ENCODE measurements around the gene B3GAT2. TPM values are rescaled to one million over a fixed set of nuclear protein-coding genes. Genes with fewer than 3 reads are reported as not detected.

B3GAT2 gene
- polyA plus RNA-seq, result 0.01 TPM in 1 of 3 replicates, not detected in the others
- not detected for polyA plus RNA-seq (2011; ENCODE audit: low read depth)
- 0.02 TPM in 1 of 2 replicates, not detected in the other for polyA plus RNA-seq (2011; cell fraction: cytosol; rRNA removed)
- not detected in 2 replicates for polyA plus RNA-seq (2011; cell fraction: nucleus; rRNA removed)
- polyA plus RNA-seq (2012; ENCODE audit: low replicate concordance), result 0.07 and 0.47 TPM in 2 replicates
- polyA minus RNA-seq, result not detected in 3 replicates
- polyA minus RNA-seq (2011; cell fraction: cytosol; rRNA and poly(A)+ RNA removed), result not detected
- polyA minus RNA-seq (2011; cell fraction: nucleus; rRNA and poly(A)+ RNA removed), result not detected in 2 replicates

GRCh38 chr6:70956451-70957283 lies at the start of gene B3GAT2:
TSS of gene B3GAT2 (minus strand) at chr6:70957060. CDS start at chr6:70956429, 631 bp downstream.
- Histone ChIP-seq H3K36me3 (ENCODE audit: control insufficient read depth in 2 of 2, extremely low read depth in 1 of 2, insufficient read depth in 2 of 2, low read length in 2 of 2) (no peaks in the 10 kb centered on the region), H3K4me3 (ENCODE audit: control insufficient read depth in 2 of 3, extremely low read depth in 1 of 3, insufficient read depth in 2 of 3, low read depth in 1 of 3, low read length in 3 of 3) (peak within 1 kb of the TSS; percentile 13 to 55 (median 27)), H3K4me2 (ENCODE audit: control insufficient read depth, extremely low read depth, insufficient read depth, low read depth, low read length) (peak within 1 kb of the TSS; percentile 74), H3K27me3 (ENCODE audit: control insufficient read depth, extremely low read depth, insufficient read depth, low read length) (peaks cover 48% of the 10 kb centered on the region), H2AFZ (ENCODE audit: control insufficient read depth, low read length) (peak within 1 kb of the TSS; percentile 58), H3K4me1 (ENCODE audit: control insufficient read depth, extremely low read depth, insufficient read depth, low read length) (peaks cover 4% of the 10 kb centered on the region), H3K27ac (ENCODE audit: control insufficient read depth, insufficient read depth, low read length) (no peak within 1 kb of the TSS), H3K9me1 (ENCODE audit: control insufficient read depth, extremely low read depth, insufficient read depth, low read length) (no peaks in the 10 kb centered on the region), H4K20me1 (ENCODE audit: control insufficient read depth, extremely low read depth, insufficient read depth, low read length) (no peaks in the 10 kb centered on the region), H3K79me2 (ENCODE audit: control insufficient read depth, insufficient read depth, low read length) (no peaks in the 10 kb centered on the region), H3K9ac (ENCODE audit: control insufficient read depth, extremely low read depth, insufficient read depth, low read length) (no peak within 1 kb of the TSS), H3K9me3 (ENCODE audit: control insufficient read depth, low read depth, low read length) (no peaks in the 10 kb centered on the region)
- TF ChIP-seq CTCF (optimal IDR thresholded peaks at IDR 0.05 in 1 of 3, IDR thresholded peaks at IDR 0.05 in 1 of 3, conservative IDR thresholded peaks at IDR 0.05 in 1 of 3; ENCODE audit: extremely low read depth in 1 of 3, insufficient read depth in 2 of 3, low read length in 3 of 3) (no peak), EZH2 (IDR thresholded peaks at IDR 0.05; ENCODE audit: low read length) (peak; percentile 77)
- FAIRE-seq (no peak), DNase-seq (ENCODE audit: low read depth, low spot score) (no peak)
- dilution Hi-C loops (cut with MboI; ENCODE audit: extremely low pct_ligation_motif_present, low sequenced_read_pairs), result no loop called here

- no peaks in the 10 kb centered on the region for H3K9me1 ChIP-seq (ENCODE audit: control insufficient read depth, extremely low read depth, insufficient read depth, low read length)
- DNase-seq (ENCODE audit: low read depth, low spot score) (no peak), FAIRE-seq (no peak)
- dilution Hi-C loops (cut with MboI; ENCODE audit: extremely low pct_ligation_motif_present, low sequenced_read_pairs), result no loop called here
- no peak overlapping the region for H2AFZ ChIP-seq (ENCODE audit: control insufficient read depth, low read length)
- no peaks in the 10 kb centered on the region for H3K4me1 ChIP-seq (ENCODE audit: control insufficient read depth, extremely low read depth, insufficient read depth, low read length)
- no peaks in the 10 kb centered on the region for H4K20me1 ChIP-seq (ENCODE audit: control insufficient read depth, extremely low read depth, insufficient read depth, low read length)
- H3K4me2 ChIP-seq (ENCODE audit: control insufficient read depth, extremely low read depth, insufficient read depth, low read depth, low read length), result no peak overlapping the region
- H3K9me3 ChIP-seq (ENCODE audit: control insufficient read depth, low read depth, low read length), result no peaks in the 10 kb centered on the region
- no peaks in the 10 kb centered on the region for H3K36me3 ChIP-seq (ENCODE audit: control insufficient read depth in 2 of 2, extremely low read depth in 1 of 2, insufficient read depth in 2 of 2, low read length in 2 of 2)
- H3K27me3 ChIP-seq (ENCODE audit: control insufficient read depth, extremely low read depth, insufficient read depth, low read length), result no peaks in the 10 kb centered on the region
- H3K79me2 ChIP-seq (ENCODE audit: control insufficient read depth, insufficient read depth, low read length), result no peaks in the 10 kb centered on the region
- no peak overlapping the region for H3K27ac ChIP-seq (ENCODE audit: control insufficient read depth, insufficient read depth, low read length)
- H3K4me3 ChIP-seq (ENCODE audit: control insufficient read depth in 2 of 3, extremely low read depth in 1 of 3, insufficient read depth in 2 of 3, low read depth in 1 of 3, low read length in 3 of 3), result no peak overlapping the region
- no peak for TF ChIP-seq EZH2 (IDR thresholded peaks at IDR 0.05; ENCODE audit: low read length)
- no peak for TF ChIP-seq CTCF (optimal IDR thresholded peaks at IDR 0.05 in 1 of 3, IDR thresholded peaks at IDR 0.05 in 1 of 3, conservative IDR thresholded peaks at IDR 0.05 in 1 of 3; ENCODE audit: extremely low read depth in 1 of 3, insufficient read depth in 2 of 3, low read length in 3 of 3)
- no peak overlapping the region for H3K9ac ChIP-seq (ENCODE audit: control insufficient read depth, extremely low read depth, insufficient read depth, low read length)
These were observed 41.3 kb upstream of the B3GAT2 start for GRCh38 chr6:70998148-70998547.
